OCI-LY1 (cell line): Measurements from ENCODE around the gene CLSTN3.

Experiments used
- EZH2 ChIP-seq: fragments of 200-600 bp; sonication (generic), shearing (Covaris generic); IDR thresholded peaks from 2 replicates; pipeline ENCODE4 v1.8.0; 2017; ENCODE audit warnings: borderline replicate concordance, mixed run types, mild to moderate bottlenecking, antibody characterized with exemption, low read length, moderate library complexity, mixed read lengths
- TF ChIP-seq, protein P1 (sequence below): fragments of 200-600 bp; sonication (generic), shearing (Covaris generic); IDR thresholded peaks from 2 replicates; pipeline ENCODE4 v1.5.1; 2017; ENCODE audit warnings: mild to moderate bottlenecking, antibody characterized with exemption, low read length, moderate library complexity, mixed read lengths

DNA sequence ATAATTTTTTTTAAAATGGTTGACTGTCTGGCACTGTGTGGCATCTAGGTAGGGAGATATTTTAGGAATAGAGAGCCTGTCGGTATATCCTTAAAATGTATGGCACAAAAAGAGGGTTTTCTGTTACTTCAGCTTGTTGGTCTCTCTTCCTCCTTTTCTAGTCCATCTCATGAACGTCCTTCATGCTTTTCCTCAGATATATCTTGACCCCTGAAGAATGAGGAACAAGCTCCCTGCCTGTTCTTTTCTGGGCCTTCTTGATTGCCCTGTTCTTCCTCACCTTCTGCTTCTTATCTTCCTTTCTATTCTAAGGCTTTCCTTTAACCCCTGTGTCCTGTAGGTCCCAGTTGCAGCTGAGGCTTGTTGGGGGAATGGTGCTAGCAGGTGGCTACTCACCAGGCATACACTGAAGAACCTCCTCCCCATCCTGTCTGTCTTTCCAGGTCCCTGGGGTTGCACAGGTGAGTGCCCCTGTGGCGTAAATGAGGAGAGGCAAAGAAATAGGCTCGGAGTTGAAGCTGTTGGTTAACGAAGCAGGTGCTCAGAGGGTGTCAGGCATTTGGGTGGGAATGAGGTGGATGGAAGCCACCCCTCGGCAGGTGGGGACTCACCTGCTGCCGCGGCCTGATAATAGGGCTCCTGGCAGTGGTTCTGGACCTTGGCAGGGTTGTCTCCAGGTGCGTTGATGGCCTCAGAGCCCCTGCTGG is 30.7 kb upstream of the CLSTN3 start:
- TF ChIP-seq, protein P1, sequence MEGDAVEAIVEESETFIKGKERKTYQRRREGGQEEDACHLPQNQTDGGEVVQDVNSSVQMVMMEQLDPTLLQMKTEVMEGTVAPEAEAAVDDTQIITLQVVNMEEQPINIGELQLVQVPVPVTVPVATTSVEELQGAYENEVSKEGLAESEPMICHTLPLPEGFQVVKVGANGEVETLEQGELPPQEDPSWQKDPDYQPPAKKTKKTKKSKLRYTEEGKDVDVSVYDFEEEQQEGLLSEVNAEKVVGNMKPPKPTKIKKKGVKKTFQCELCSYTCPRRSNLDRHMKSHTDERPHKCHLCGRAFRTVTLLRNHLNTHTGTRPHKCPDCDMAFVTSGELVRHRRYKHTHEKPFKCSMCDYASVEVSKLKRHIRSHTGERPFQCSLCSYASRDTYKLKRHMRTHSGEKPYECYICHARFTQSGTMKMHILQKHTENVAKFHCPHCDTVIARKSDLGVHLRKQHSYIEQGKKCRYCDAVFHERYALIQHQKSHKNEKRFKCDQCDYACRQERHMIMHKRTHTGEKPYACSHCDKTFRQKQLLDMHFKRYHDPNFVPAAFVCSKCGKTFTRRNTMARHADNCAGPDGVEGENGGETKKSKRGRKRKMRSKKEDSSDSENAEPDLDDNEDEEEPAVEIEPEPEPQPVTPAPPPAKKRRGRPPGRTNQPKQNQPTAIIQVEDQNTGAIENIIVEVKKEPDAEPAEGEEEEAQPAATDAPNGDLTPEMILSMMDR: no peak
- TF ChIP-seq EZH2: no peak
